Measurements from ENCODE around the gene COA8. TPM values are rescaled to one million over a fixed set of nuclear protein-coding genes. Genes with fewer than 3 reads are reported as not detected.

The COA8 gene
- total and polyA plus RNA-seq, 9 of the 15 experiments (the other 6 are each of a cell fraction or from before 2014, with no cell fraction given): 5.0 to 35.3 (median 25.7) TPM

GRCh38 chr14:103606963-103607668 lies 44.4 kb downstream of the COA8 start (continued):
- TF ChIP-seq ZMIZ1 (IDR thresholded peaks at IDR 0.05; ENCODE audit: low read depth in 2 of 2, low read length in 2 of 2) (no peak), CBFA2T3 (IDR thresholded peaks at IDR 0.05) (no peak), L3MBTL2 (IDR thresholded peaks at IDR 0.05) (peak; percentile 85), MAZ (CRISPR knock-in tag; conservative IDR thresholded peaks at IDR 0.05 in 1 of 2, IDR thresholded peaks at IDR 0.05 in 1 of 2) (peak in 1 of 2 experiments; percentile 34; a peak in 1 of 4 replicates), E2F6 (IDR thresholded peaks at IDR 0.05; ENCODE audit: borderline replicate concordance in 1 of 2, extremely low read depth in 1 of 2, insufficient read depth in 1 of 2, insufficient read length in 1 of 2, low read depth in 1 of 2, low read length in 1 of 2, poor library complexity in 1 of 2, severe bottlenecking in 1 of 2) (peak; percentile 23 to 74), MAFG (tag; conservative IDR thresholded peaks at IDR 0.05) (no peak), ZC3H4 (CRISPR knock-in tag; IDR thresholded peaks at IDR 0.05; ENCODE audit: borderline replicate concordance) (no peak), WHSC1 (IDR thresholded peaks at IDR 0.05; ENCODE audit: low read length) (no peak), MCM5 (IDR thresholded peaks at IDR 0.05; ENCODE audit: low read depth) (no peak), ZNF24 (IDR thresholded peaks at IDR 0.05) (no peak), MYC (IDR thresholded peaks at IDR 0.05; ENCODE audit: low read depth, low read length) (peak; percentile 78), MYC (CRISPR knock-in tag; IDR thresholded peaks at IDR 0.05; ENCODE audit: borderline replicate concordance, low read depth) (no peak), PCBP1 (IDR thresholded peaks at IDR 0.05; ENCODE audit: low read depth, low read length, poor library complexity, severe bottlenecking) (no peak), GABPA (tag; conservative IDR thresholded peaks at IDR 0.05; ENCODE audit: low read depth) (0 out of 2 replicates have a peak, but pooled peaks have one; percentile 13)
